OCI-LY1 (cell line): ENCODE measurements around the gene CPSF3.

Source experiments
- CTCF ChIP-seq: fragments of 200-600 bp; sonication (generic), shearing (Covaris generic); IDR thresholded peaks from 2 replicates; pipeline ENCODE4 v1.5.1; 2017; ENCODE audit warnings: mild to moderate bottlenecking, antibody characterized with exemption, low read length, moderate library complexity, mixed read lengths
- EZH2 ChIP-seq: fragments of 200-600 bp; sonication (generic), shearing (Covaris generic); IDR thresholded peaks from 2 replicates; pipeline ENCODE4 v1.8.0; 2017; ENCODE audit warnings: borderline replicate concordance, mixed run types, mild to moderate bottlenecking, antibody characterized with exemption, low read length, moderate library complexity, mixed read lengths

DNA sequence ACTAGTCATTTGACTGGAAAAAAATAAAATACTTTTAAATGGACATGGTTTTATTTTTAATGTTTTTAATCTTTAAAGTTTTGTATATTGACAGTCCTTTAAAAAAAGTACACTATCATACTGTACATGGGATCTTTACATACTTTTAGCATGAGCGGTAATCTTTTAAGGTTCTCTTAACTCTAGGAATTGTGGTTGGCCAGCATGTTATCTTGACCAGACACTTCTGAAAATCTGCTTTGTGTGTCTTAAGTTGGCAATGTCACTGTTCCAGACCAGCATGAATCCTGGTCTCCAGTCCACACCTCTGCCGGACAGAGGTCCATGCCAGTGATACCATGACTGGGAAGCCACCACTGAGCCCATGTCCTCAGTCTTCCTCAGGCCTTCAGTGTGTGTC, 17.8 kb upstream of the CPSF3 start:
- TF ChIP-seq CTCF (no peak), EZH2 (no peak)
